Measurements from ENCODE around the gene NR6A1.

The NR6A1 gene

GRCh38 chr9:124788542-124789217 is 17.6 kb upstream of the NR6A1 start:
- DNase-seq, result no peak
- TF ChIP-seq, protein P1, sequence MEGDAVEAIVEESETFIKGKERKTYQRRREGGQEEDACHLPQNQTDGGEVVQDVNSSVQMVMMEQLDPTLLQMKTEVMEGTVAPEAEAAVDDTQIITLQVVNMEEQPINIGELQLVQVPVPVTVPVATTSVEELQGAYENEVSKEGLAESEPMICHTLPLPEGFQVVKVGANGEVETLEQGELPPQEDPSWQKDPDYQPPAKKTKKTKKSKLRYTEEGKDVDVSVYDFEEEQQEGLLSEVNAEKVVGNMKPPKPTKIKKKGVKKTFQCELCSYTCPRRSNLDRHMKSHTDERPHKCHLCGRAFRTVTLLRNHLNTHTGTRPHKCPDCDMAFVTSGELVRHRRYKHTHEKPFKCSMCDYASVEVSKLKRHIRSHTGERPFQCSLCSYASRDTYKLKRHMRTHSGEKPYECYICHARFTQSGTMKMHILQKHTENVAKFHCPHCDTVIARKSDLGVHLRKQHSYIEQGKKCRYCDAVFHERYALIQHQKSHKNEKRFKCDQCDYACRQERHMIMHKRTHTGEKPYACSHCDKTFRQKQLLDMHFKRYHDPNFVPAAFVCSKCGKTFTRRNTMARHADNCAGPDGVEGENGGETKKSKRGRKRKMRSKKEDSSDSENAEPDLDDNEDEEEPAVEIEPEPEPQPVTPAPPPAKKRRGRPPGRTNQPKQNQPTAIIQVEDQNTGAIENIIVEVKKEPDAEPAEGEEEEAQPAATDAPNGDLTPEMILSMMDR (IDR thresholded peaks at IDR 0.05; ENCODE audit: low read depth, low read length, missing control alignments), result no peak
- Histone ChIP-seq H3K27ac (no peak overlapping the region), H3K36me3 (replicated peaks) (no peaks in the 10 kb centered on the region), H3K27me3 (replicated peaks) (no peaks in the 10 kb centered on the region), H3K4me3 (ENCODE audit: low read depth, low read length) (no peak overlapping the region)
- in situ Hi-C loops (cut with HindIII; ENCODE audit: low pct_ligation_motif_present, low sequenced_read_pairs), result no loop called here

GRCh38 chr9:124786881-124787573 is 15.9 kb upstream of the NR6A1 start:
- in situ Hi-C loops (cut with HindIII; ENCODE audit: low pct_ligation_motif_present, low sequenced_read_pairs), result no loop called here
- Histone ChIP-seq H3K27ac (no peak overlapping the region), H3K27me3 (replicated peaks) (no peaks in the 10 kb centered on the region), H3K4me3 (ENCODE audit: low read depth, low read length) (no peak overlapping the region), H3K36me3 (replicated peaks) (no peaks in the 10 kb centered on the region)
- TF ChIP-seq, protein P1 (IDR thresholded peaks at IDR 0.05; ENCODE audit: low read depth, low read length, missing control alignments), result no peak
- DNase-seq, result no peak

- no peak for DNase-seq
- in situ Hi-C loops (cut with HindIII; ENCODE audit: low pct_ligation_motif_present, low sequenced_read_pairs), result no loop called here
Measured at GRCh38 chr9:124784509-124784908, 13.4 kb upstream of the NR6A1 start.

GRCh38 chr9:124783830-124784229 is 12.7 kb upstream of the NR6A1 start:
- in situ Hi-C loops (cut with HindIII; ENCODE audit: low pct_ligation_motif_present, low sequenced_read_pairs), result no loop called here
- no peaks in the 10 kb centered on the region for H3K27me3 ChIP-seq (replicated peaks)
- H3K27ac ChIP-seq, result no peak overlapping the region
- DNase-seq, result no peak
- TF ChIP-seq, protein P1 (IDR thresholded peaks at IDR 0.05; ENCODE audit: low read depth, low read length, missing control alignments), result no peak
- no peak overlapping the region for H3K4me3 ChIP-seq (ENCODE audit: low read depth, low read length)
- H3K36me3 ChIP-seq (replicated peaks), result no peaks in the 10 kb centered on the region

More at GRCh38 chr9:124784509-124784908, 13.4 kb upstream of the NR6A1 start:
- TF ChIP-seq, protein P1 (IDR thresholded peaks at IDR 0.05; ENCODE audit: low read depth, low read length, missing control alignments), result no peak
- no peak overlapping the region for H3K4me3 ChIP-seq (ENCODE audit: low read depth, low read length)
- H3K36me3 ChIP-seq (replicated peaks), result no peaks in the 10 kb centered on the region
- H3K27me3 ChIP-seq (replicated peaks), result no peaks in the 10 kb centered on the region
- no peak overlapping the region for H3K27ac ChIP-seq

- no peak overlapping the region for H3K4me3 ChIP-seq (ENCODE audit: low read depth, low read length)
- in situ Hi-C loops (cut with HindIII; ENCODE audit: low pct_ligation_motif_present, low sequenced_read_pairs), result no loop called here
- no peak overlapping the region for H3K27ac ChIP-seq
- TF ChIP-seq, protein P1 (IDR thresholded peaks at IDR 0.05; ENCODE audit: low read depth, low read length, missing control alignments), result no peak
- no peaks in the 10 kb centered on the region for H3K36me3 ChIP-seq (replicated peaks)
- no peak for DNase-seq
- no peaks in the 10 kb centered on the region for H3K27me3 ChIP-seq (replicated peaks)
Measured at GRCh38 chr9:124782661-124783574, 11.8 kb upstream of the NR6A1 start.
